GM12865 (cell line): ENCODE results near the gene LSM4.

ENCODE experiments used
- DNase-seq: peaks from one replicate; pipeline ENCODE4 v3.0.0; 2010; ENCODE audit warnings: low read depth
- H3K4me3 ChIP-seq: 2 replicates; pipeline ENCODE4 v1.5.1; 2011; ENCODE audit warnings: mild to moderate bottlenecking, low read depth, low read length, control low read depth
- TF ChIP-seq, protein P1 (sequence below): IDR thresholded peaks from 2 replicates; pipeline ENCODE4 v1.5.1; 2011; ENCODE audit warnings: low read length, control low read depth, low read depth, inconsistent platforms; ENCODE audit not compliant: insufficient read depth; ENCODE audit errors: missing control alignments

LSM4 gene

GRCh38 chr19:18310118-18310909, 12.6 kb downstream of the LSM4 start:
- no peak for DNase-seq
- no peak overlapping the region for H3K4me3 ChIP-seq
- TF ChIP-seq, protein P1, sequence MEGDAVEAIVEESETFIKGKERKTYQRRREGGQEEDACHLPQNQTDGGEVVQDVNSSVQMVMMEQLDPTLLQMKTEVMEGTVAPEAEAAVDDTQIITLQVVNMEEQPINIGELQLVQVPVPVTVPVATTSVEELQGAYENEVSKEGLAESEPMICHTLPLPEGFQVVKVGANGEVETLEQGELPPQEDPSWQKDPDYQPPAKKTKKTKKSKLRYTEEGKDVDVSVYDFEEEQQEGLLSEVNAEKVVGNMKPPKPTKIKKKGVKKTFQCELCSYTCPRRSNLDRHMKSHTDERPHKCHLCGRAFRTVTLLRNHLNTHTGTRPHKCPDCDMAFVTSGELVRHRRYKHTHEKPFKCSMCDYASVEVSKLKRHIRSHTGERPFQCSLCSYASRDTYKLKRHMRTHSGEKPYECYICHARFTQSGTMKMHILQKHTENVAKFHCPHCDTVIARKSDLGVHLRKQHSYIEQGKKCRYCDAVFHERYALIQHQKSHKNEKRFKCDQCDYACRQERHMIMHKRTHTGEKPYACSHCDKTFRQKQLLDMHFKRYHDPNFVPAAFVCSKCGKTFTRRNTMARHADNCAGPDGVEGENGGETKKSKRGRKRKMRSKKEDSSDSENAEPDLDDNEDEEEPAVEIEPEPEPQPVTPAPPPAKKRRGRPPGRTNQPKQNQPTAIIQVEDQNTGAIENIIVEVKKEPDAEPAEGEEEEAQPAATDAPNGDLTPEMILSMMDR, result no peak

- TF ChIP-seq, protein P1, result no peak
- DNase-seq, result no peak
- no peak overlapping the region for H3K4me3 ChIP-seq
Measured at GRCh38 chr19:18309525-18310064, 13.3 kb downstream of the LSM4 start.

- H3K4me3 ChIP-seq, result no peak overlapping the region
- DNase-seq, result no peak
- TF ChIP-seq, protein P1, result no peak
Measured at GRCh38 chr19:18308948-18309325, 13.9 kb downstream of the LSM4 start.

DNA sequence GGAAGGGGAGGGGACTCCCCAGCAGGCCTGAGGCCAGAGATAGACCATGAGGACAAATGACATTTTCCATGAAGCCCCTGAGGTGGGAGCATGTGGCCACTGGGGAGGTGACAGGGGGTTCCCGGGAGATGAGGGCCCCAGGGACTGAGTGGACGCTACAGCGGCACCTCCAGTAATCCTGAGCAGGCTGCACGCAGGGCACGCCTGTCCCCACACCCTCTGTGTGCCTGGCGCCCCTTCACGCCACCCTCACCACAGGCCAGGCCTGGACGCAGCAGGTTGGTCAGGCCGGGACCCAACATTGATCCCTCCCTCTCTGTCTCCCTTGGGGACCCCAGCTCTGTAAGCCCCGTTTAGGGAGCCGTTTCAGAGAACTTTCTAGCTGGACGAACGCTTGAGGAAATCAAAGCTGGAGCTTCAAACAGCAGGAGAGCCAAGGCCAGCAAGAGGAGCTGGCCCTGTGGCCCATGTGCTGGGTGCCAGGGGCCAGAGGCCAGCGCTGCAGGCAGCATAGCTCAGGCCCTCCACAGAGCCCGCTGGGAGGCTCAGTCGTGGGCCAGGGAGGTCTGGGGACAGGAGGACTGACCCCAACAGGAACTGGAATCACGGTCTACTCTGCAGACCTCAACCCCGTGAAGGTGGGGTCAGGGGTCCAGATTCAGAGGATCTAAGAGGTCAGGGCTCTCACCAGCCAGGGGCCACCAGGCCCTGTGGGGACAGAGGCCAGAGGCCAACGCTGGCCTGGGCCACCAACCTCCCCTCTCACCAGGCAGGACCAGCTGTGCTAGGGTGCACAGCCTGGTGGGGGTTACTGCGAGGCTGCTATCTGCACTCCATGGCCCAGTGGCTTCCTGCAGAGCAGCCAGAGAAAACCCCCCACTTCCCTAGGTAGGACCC, 14.6 kb downstream of the LSM4 start:
- H3K4me3 ChIP-seq, result no peak overlapping the region
- TF ChIP-seq, protein P1, result no peak
- DNase-seq, result no peak

- H3K4me3 ChIP-seq, result no peak overlapping the region
- TF ChIP-seq, protein P1, result no peak
- peak; percentile 38 for DNase-seq
Measured at GRCh38 chr19:18307271-18307681, 15.6 kb downstream of the LSM4 start.

- TF ChIP-seq, protein P1, result no peak
- peak; percentile 49 for DNase-seq
- H3K4me3 ChIP-seq, result peak overlapping the region; percentile 19
Measured at GRCh38 chr19:18306888-18307260, 16.0 kb downstream of the LSM4 start.
